Karpas-422 (cell line): ENCODE measurements around the gene LRRN1. TPM values are rescaled to one million over a fixed set of nuclear protein-coding genes. Genes with fewer than 3 reads are reported as not detected.
"Not testable (repeated sequence)": the region's sequence is repeated elsewhere in the genome, so short reads cannot be mapped to it uniquely, and the experiment has no call there.

Experiments used
- DNase-seq: peaks from one replicate; pipeline ENCODE4 v3.0.0-alpha.2; 2015
- H2AFZ ChIP-seq: fragments of 200-600 bp; sonication (generic); 2 replicates; pipeline ENCODE4 v1.6.1; 2014; ENCODE audit warnings: antibody characterized with exemption, low read length, mixed read lengths
- H3K27ac ChIP-seq: fragments of 200-600 bp; sonication (generic); 2 replicates; pipeline ENCODE4 v1.5.1; 2014; ENCODE audit warnings: mild to moderate bottlenecking, low read length, moderate library complexity
- H3K27me3 ChIP-seq: fragments of 200-600 bp; sonication (generic); 2 replicates; pipeline ENCODE4 v1.6.1; 2014; ENCODE audit warnings: low read length, mixed read lengths
- H3K36me3 ChIP-seq: fragments of 200-600 bp; sonication (generic); 2 replicates; pipeline ENCODE4 v1.6.1; 2014; ENCODE audit warnings: low read length, mixed read lengths; ENCODE audit not compliant: insufficient read depth
- H3K4me1 ChIP-seq: fragments of 200-600 bp; sonication (generic); 2 replicates; pipeline ENCODE4 v1.6.1; 2014; ENCODE audit warnings: mild to moderate bottlenecking, low read length, mixed read lengths
- H3K4me2 ChIP-seq: fragments of 200-600 bp; sonication (generic); 2 replicates; pipeline ENCODE4 v1.6.1; 2014; ENCODE audit warnings: low read length, low read depth, mild to moderate bottlenecking; ENCODE audit not compliant: poor library complexity, severe bottlenecking
- H3K4me3 ChIP-seq: fragments of 200-600 bp; sonication (generic); 2 replicates; pipeline ENCODE4 v1.5.1; 2014; ENCODE audit warnings: mild to moderate bottlenecking, antibody characterized with exemption, low read length, mixed read lengths
- H3K79me2 ChIP-seq: fragments of 200-600 bp; sonication (generic); 2 replicates; pipeline ENCODE4 v1.6.1; 2014; ENCODE audit warnings: mild to moderate bottlenecking, low read length, mixed read lengths
- H3K9ac ChIP-seq: fragments of 200-600 bp; sonication (generic); 2 replicates; pipeline ENCODE4 v1.6.0; 2014; ENCODE audit warnings: low read length
- H3K9me2 ChIP-seq: fragments of 200-600 bp; sonication (generic), shearing (Covaris generic); replicated peaks from 2 replicates; pipeline ENCODE4 v1.6.0; 2014; ENCODE audit warnings: mild to moderate bottlenecking, low read length, moderate library complexity; ENCODE audit not compliant: insufficient read depth
- H3K9me3 ChIP-seq: fragments of 300-700, 200-600 bp; sonication (generic); 2 replicates; pipeline ENCODE4 v1.6.1; 2014; ENCODE audit warnings: low read length, mixed read lengths
- H4K20me1 ChIP-seq: fragments of 200-600 bp; sonication (generic); 2 replicates; pipeline ENCODE4 v1.6.1; 2014; ENCODE audit warnings: mild to moderate bottlenecking, antibody characterized with exemption, low read length, low read depth; ENCODE audit not compliant: insufficient read depth
- total RNA-seq: library from RNA; depleted of rRNA; stranded (reverse); fragments of >200 nt; shearing (Covaris generic); gene quantifications from 2 replicates; pipeline ENCODE4 v1.2.3, GENCODE V29; 2014; ENCODE audit warnings: low replicate concordance

Gene LRRN1
- total RNA-seq, 1 experiment from 2014 or later = not detected

DNA sequence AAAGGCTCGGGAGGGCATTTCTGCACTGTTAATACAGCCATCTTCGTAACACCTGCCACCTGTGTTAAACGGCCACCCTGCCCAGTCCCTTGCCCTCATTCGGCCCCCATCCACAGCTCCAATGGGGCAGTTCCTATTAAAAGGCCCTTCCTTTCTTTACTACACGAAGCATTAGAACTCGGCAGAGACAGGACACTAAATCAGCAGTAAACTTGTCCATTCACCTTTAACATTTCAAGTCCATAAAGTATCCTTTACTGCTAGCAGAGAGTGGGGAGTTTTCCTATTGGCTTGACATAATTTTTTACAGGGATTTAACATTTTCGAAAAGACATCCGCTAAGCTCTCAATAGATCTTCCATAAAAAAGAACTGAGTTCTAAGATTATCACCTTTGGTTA lies 76.3 kb downstream of the LRRN1 start:
- Histone ChIP-seq H3K4me1 (no peaks in the 10 kb centered on the region), H3K27ac (no peak overlapping the region), H3K9me2 (peaks cover 6% of the 10 kb centered on the region; the same call in 1 of the 2 replicates), H3K9ac (no peak overlapping the region), H3K36me3 (no peaks in the 10 kb centered on the region), H3K27me3 (no peaks in the 10 kb centered on the region), H2AFZ (no peak overlapping the region), H4K20me1 (no peaks in the 10 kb centered on the region), H3K9me3 (no peaks in the 10 kb centered on the region), H3K79me2 (no peaks in the 10 kb centered on the region), H3K4me3 (no peak overlapping the region), H3K4me2 (no peak overlapping the region)
- DNase-seq = no peak

DNA sequence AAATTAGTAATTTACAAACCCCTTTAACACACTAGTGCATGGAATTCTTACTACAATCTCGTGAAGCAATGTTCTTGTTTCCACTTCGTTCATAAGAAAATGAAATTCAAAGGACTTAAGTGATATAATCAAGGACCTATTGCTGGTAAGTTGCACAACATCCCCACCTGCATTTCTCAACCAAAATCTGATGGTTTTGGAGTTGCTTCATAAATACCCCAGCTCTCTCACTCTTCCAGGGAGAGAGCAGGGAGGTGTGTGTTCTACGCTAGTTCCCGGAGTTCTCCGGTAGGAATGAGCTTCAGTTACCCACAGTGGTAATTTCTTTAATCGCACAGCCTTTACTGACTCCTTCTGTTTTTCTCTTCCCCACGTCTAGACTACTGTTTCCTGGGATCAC lies 81.8 kb downstream of the LRRN1 start:
- Histone ChIP-seq H3K4me2 (no peak overlapping the region), H3K27me3 (no peaks in the 10 kb centered on the region), H3K27ac (no peak overlapping the region), H4K20me1 (no peaks in the 10 kb centered on the region), H3K79me2 (no peaks in the 10 kb centered on the region), H3K4me1 (no peaks in the 10 kb centered on the region), H3K9me3 (no peaks in the 10 kb centered on the region), H3K9me2 (peaks cover 6% of the 10 kb centered on the region; the same call in 1 of the 2 replicates), H3K4me3 (no peak overlapping the region), H3K36me3 (no peaks in the 10 kb centered on the region), H3K9ac (no peak overlapping the region), H2AFZ (no peak overlapping the region)
- DNase-seq = no peak

DNA sequence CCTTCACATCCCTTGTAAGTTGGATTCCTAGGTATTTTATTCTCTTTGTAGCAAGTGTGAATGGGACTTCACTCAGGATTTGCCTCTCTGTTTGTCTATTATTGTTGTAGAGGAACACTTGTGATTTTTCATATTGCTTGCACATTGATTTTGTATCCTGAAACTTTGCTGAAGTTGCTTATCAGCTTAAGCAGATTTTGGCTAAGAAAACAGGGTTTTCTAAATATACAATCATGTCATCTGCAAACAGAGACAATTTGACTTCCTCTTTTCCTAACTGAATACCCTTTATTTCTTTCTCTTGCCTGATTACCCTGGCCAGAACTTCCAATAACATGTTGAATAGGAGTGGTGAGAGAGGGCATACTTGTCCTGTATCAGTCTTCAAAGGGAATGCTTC lies 88.1 kb downstream of the LRRN1 start:
- H3K79me2 ChIP-seq, H4K20me1 ChIP-seq, H3K9me3 ChIP-seq, H3K9ac ChIP-seq, H2AFZ ChIP-seq, H3K27ac ChIP-seq, H3K4me2 ChIP-seq, DNase-seq, H3K27me3 ChIP-seq, H3K36me3 ChIP-seq, H3K9me2 ChIP-seq, H3K4me1 ChIP-seq, H3K4me3 ChIP-seq: not testable (repeated sequence)

DNA sequence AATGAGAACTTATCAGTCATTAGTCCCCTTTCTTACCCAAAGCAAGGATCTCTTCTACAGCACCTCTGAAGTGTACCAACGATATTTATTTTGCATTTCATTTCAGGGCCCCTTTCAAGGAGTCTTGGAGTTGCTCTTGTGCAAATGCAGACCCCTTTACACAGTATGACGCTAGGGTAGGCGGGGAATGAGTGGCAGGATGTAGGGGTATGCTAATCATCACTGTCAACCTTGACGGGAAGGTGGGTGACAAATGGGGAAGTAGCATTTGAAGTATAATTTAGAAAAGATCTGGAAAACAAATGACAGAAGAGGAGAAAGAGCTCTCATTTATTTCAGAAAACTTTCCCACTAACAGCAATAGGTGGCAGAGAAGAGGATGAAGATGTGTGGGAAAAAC lies 94.4 kb downstream of the LRRN1 start:
- H3K79me2 ChIP-seq = no peaks in the 10 kb centered on the region

More for the DNA sequence above, 94.4 kb downstream of the LRRN1 start:
- no peaks in the 10 kb centered on the region for H3K27me3 ChIP-seq
- H2AFZ ChIP-seq = no peak overlapping the region
- no peaks in the 10 kb centered on the region for H3K9me3 ChIP-seq
- H3K4me1 ChIP-seq = no peaks in the 10 kb centered on the region
- H4K20me1 ChIP-seq = no peaks in the 10 kb centered on the region
- no peak overlapping the region for H3K27ac ChIP-seq
- no peak overlapping the region for H3K9ac ChIP-seq
- H3K4me2 ChIP-seq = no peak overlapping the region
- H3K9me2 ChIP-seq = no peaks in the 10 kb centered on the region
- no peaks in the 10 kb centered on the region for H3K36me3 ChIP-seq
- DNase-seq = no peak
- no peak overlapping the region for H3K4me3 ChIP-seq
